ENCODE results near the gene PNCK. TPM values are rescaled to one million over a fixed set of nuclear protein-coding genes. Genes with fewer than 3 reads are reported as not detected.

The PNCK gene
- total and polyA plus RNA-seq, 2 of the 13 experiments (the other 11 are each of a cell fraction or from before 2014, with no cell fraction given), result 33.1 TPM; not detected in 1

DNA sequence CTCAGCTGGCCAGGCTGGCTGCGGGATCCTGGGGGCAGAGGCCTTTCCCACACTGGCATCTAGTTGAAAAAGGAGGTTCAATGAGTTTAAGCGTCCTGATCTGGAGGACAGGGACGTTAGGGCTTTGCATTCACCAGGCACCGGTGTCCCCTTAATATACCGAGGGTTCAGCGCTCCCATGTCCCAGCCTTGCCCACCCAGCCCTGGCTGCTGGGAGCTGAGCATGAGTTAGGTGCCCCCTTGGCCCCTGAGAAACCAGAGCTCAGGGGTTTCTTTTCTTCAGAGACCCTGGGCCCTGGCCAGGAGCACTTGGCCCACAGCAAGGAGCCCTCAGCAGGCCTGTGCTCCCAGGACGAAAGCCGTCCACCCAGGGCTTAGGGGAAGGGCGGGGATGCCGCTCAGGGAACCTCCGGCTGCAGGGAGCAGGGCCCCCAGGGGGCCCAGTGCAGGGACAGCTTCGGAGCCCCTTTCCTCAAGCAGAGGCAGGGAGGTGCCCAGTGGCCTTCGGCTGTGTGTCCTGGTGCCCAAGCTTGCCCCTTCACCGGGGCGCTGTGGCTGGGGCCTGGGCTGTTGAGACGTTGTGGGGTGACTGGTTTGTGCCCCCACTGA lies 47.5 kb downstream of the PNCK start (continued):
- TF ChIP-seq CENPT (CRISPR knock-in tag; IDR thresholded peaks at IDR 0.05; ENCODE audit: low read depth), result no peak
- TF ChIP-seq ZZZ3 (CRISPR knock-in tag; IDR thresholded peaks at IDR 0.05; ENCODE audit: borderline replicate concordance), result no peak
- TF ChIP-seq ADNP (CRISPR knock-in tag; IDR thresholded peaks at IDR 0.05), result no peak
- TF ChIP-seq ZC3H4 (CRISPR knock-in tag; IDR thresholded peaks at IDR 0.05; ENCODE audit: borderline replicate concordance), result peak; percentile 93
- TF ChIP-seq GATA4 (IDR thresholded peaks at IDR 0.05; ENCODE audit: borderline replicate concordance, low read depth), result no peak
- peak; percentile 90 for TF ChIP-seq AGO2 (optimal IDR thresholded peaks at IDR 0.05; ENCODE audit: low read depth, low read length)
- no peak for TF ChIP-seq MLLT10 (CRISPR knock-in tag; IDR thresholded peaks at IDR 0.05)
- TF ChIP-seq, protein P1, sequence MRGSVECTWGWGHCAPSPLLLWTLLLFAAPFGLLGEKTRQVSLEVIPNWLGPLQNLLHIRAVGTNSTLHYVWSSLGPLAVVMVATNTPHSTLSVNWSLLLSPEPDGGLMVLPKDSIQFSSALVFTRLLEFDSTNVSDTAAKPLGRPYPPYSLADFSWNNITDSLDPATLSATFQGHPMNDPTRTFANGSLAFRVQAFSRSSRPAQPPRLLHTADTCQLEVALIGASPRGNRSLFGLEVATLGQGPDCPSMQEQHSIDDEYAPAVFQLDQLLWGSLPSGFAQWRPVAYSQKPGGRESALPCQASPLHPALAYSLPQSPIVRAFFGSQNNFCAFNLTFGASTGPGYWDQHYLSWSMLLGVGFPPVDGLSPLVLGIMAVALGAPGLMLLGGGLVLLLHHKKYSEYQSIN (CRISPR knock-in tag; IDR thresholded peaks at IDR 0.05; ENCODE audit: borderline replicate concordance), result no peak
- no peak for TF ChIP-seq NCOA1 (CRISPR knock-in tag; IDR thresholded peaks at IDR 0.05)
- TF ChIP-seq, protein P2, sequence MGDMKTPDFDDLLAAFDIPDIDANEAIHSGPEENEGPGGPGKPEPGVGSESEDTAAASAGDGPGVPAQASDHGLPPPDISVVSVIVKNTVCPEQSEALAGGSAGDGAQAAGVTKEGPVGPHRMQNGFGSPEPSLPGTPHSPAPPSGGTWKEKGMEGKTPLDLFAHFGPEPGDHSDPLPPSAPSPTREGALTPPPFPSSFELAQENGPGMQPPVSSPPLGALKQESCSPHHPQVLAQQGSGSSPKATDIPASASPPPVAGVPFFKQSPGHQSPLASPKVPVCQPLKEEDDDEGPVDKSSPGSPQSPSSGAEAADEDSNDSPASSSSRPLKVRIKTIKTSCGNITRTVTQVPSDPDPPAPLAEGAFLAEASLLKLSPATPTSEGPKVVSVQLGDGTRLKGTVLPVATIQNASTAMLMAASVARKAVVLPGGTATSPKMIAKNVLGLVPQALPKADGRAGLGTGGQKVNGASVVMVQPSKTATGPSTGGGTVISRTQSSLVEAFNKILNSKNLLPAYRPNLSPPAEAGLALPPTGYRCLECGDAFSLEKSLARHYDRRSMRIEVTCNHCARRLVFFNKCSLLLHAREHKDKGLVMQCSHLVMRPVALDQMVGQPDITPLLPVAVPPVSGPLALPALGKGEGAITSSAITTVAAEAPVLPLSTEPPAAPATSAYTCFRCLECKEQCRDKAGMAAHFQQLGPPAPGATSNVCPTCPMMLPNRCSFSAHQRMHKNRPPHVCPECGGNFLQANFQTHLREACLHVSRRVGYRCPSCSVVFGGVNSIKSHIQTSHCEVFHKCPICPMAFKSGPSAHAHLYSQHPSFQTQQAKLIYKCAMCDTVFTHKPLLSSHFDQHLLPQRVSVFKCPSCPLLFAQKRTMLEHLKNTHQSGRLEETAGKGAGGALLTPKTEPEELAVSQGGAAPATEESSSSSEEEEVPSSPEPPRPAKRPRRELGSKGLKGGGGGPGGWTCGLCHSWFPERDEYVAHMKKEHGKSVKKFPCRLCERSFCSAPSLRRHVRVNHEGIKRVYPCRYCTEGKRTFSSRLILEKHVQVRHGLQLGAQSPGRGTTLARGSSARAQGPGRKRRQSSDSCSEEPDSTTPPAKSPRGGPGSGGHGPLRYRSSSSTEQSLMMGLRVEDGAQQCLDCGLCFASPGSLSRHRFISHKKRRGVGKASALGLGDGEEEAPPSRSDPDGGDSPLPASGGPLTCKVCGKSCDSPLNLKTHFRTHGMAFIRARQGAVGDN (CRISPR knock-in tag; IDR thresholded peaks at IDR 0.05), result no peak
- no peak for TF ChIP-seq ISX (CRISPR knock-in tag; conservative IDR thresholded peaks at IDR 0.05)
- TF ChIP-seq, protein P3, sequence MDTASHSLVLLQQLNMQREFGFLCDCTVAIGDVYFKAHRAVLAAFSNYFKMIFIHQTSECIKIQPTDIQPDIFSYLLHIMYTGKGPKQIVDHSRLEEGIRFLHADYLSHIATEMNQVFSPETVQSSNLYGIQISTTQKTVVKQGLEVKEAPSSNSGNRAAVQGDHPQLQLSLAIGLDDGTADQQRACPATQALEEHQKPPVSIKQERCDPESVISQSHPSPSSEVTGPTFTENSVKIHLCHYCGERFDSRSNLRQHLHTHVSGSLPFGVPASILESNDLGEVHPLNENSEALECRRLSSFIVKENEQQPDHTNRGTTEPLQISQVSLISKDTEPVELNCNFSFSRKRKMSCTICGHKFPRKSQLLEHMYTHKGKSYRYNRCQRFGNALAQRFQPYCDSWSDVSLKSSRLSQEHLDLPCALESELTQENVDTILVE (CRISPR knock-in tag; IDR thresholded peaks at IDR 0.05), result no peak
- peak; percentile 13; the same call in 1 of the 2 replicates for TF ChIP-seq MED1 (CRISPR knock-in tag; IDR thresholded peaks at IDR 0.05)
- TF ChIP-seq NCOA5 (CRISPR knock-in tag; IDR thresholded peaks at IDR 0.05), result no peak
- TF ChIP-seq ZFX (CRISPR knock-in tag; IDR thresholded peaks at IDR 0.05; ENCODE audit: low read depth), result peak; percentile 10; the same call in 1 of the 2 replicates
- TF ChIP-seq, protein P4, sequence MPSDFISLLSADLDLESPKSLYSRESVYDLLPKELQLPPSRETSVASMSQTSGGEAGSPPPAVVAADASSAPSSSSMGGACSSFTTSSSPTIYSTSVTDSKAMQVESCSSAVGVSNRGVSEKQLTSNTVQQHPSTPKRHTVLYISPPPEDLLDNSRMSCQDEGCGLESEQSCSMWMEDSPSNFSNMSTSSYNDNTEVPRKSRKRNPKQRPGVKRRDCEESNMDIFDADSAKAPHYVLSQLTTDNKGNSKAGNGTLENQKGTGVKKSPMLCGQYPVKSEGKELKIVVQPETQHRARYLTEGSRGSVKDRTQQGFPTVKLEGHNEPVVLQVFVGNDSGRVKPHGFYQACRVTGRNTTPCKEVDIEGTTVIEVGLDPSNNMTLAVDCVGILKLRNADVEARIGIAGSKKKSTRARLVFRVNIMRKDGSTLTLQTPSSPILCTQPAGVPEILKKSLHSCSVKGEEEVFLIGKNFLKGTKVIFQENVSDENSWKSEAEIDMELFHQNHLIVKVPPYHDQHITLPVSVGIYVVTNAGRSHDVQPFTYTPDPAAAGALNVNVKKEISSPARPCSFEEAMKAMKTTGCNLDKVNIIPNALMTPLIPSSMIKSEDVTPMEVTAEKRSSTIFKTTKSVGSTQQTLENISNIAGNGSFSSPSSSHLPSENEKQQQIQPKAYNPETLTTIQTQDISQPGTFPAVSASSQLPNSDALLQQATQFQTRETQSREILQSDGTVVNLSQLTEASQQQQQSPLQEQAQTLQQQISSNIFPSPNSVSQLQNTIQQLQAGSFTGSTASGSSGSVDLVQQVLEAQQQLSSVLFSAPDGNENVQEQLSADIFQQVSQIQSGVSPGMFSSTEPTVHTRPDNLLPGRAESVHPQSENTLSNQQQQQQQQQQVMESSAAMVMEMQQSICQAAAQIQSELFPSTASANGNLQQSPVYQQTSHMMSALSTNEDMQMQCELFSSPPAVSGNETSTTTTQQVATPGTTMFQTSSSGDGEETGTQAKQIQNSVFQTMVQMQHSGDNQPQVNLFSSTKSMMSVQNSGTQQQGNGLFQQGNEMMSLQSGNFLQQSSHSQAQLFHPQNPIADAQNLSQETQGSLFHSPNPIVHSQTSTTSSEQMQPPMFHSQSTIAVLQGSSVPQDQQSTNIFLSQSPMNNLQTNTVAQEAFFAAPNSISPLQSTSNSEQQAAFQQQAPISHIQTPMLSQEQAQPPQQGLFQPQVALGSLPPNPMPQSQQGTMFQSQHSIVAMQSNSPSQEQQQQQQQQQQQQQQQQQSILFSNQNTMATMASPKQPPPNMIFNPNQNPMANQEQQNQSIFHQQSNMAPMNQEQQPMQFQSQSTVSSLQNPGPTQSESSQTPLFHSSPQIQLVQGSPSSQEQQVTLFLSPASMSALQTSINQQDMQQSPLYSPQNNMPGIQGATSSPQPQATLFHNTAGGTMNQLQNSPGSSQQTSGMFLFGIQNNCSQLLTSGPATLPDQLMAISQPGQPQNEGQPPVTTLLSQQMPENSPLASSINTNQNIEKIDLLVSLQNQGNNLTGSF (CRISPR knock-in tag; IDR thresholded peaks at IDR 0.05), result 0 out of 2 replicates have a peak, but pooled peaks have one; percentile 18
- TF ChIP-seq MED13 (CRISPR knock-in tag; IDR thresholded peaks at IDR 0.05), result 0 out of 2 replicates have a peak, but pooled peaks have one; percentile 8
- TF ChIP-seq ZBTB42 (CRISPR knock-in tag; IDR thresholded peaks at IDR 0.05), result no peak
- no peak for TF ChIP-seq ZBTB21 (CRISPR knock-in tag; IDR thresholded peaks at IDR 0.05)

Measured in HepG2 (cell line).